ENCODE results near the gene BTRC. TPM values are rescaled to one million over a fixed set of nuclear protein-coding genes. Genes with fewer than 3 reads are reported as not detected.
A peak's percentile ranks its signal among the peaks of the same experiment; 100 is the strongest.

BTRC gene
- total RNA-seq, 1 donor from 2014 or later: 18.2 TPM

- no peaks in the 10 kb centered on the region for H3K4me1 ChIP-seq
- ATAC-seq (peak; percentile 93), DNase-seq (peak; percentile 88)
- no peaks in the 10 kb centered on the region for H3K9me3 ChIP-seq
- H3K4me3 ChIP-seq: no peak overlapping the region
- no peaks in the 10 kb centered on the region for H3K27me3 ChIP-seq
- H3K36me3 ChIP-seq: peaks cover 26% of the 10 kb centered on the region
- H3K27ac ChIP-seq: no peak overlapping the region
- intact Hi-C loops (cut with DNase I): loop anchor here (5.0 kb wide), 1 partner anchor 179 kb away; the partner anchor contains the start of gene NPM3
- TF ChIP-seq CTCF (IDR thresholded peaks at IDR 0.05): peak; percentile 80
Observed at GRCh38 chr10:101602761-101603398, 248.9 kb downstream of the BTRC start.

Small RNA genes lying within 50 kb of the gene (microRNA-seq; reads per million reads assigned to microRNA genes)
- gene MIR3158-1 (ENCODE audit: borderline microRNAs expressed) (not detected), gene MIR3158-2 (ENCODE audit: borderline microRNAs expressed) (not detected)

Other genes with a start within 250 kb of the BTRC start
- gene TLX1, start 222.9 kb upstream of the BTRC start, total RNA-seq: not detected
- not detected for gene LBX1, start 124.7 kb upstream of the BTRC start, total RNA-seq
- gene POLL, start 234.1 kb downstream of the BTRC start, total RNA-seq: 30.4 TPM
- 7.2 TPM for gene DPCD, start 234.2 kb downstream of the BTRC start, total RNA-seq